Neural crest cell (in vitro differentiated cells): ENCODE data around the gene TSPY9. TPM values are rescaled to one million over a fixed set of nuclear protein-coding genes. Genes with fewer than 3 reads are reported as not detected.
"Not testable (repeated sequence)": the region's sequence is repeated elsewhere in the genome, so short reads cannot be mapped to it uniquely, and the experiment has no call there.

ENCODE experiments used
- DNase-seq: peaks from one replicate; pipeline ENCODE4 v3.0.0; 2021; ENCODE audit warnings: low read depth, mixed read lengths, low spot score
- H3K27ac Mint-ChIP-seq: one replicate; pipeline ENCODE4 v1.8.0; 2021; ENCODE audit warnings: mild to moderate bottlenecking, mixed read lengths; ENCODE audit not compliant: unreplicated experiment
- H3K27me3 Mint-ChIP-seq: 2 replicates; pipeline ENCODE4 v1.8.0; 2021; ENCODE audit warnings: low read depth, mild to moderate bottlenecking, mixed read lengths
- H3K36me3 Mint-ChIP-seq: 2 replicates; pipeline ENCODE4 v1.8.0; 2021; ENCODE audit warnings: low read depth, mild to moderate bottlenecking, mixed read lengths
- H3K4me1 Mint-ChIP-seq: 2 replicates; pipeline ENCODE4 v1.8.0; 2021; ENCODE audit warnings: mixed read lengths
- H3K4me3 Mint-ChIP-seq: one replicate; pipeline ENCODE4 v1.8.0; 2021; ENCODE audit warnings: mild to moderate bottlenecking, mixed read lengths
- H3K9me3 Mint-ChIP-seq: 2 replicates; pipeline ENCODE4 v1.8.0; 2021; ENCODE audit warnings: mixed read lengths
- long read RNA-seq: library from polyadenylated mRNA; unstranded; transcript quantifications from one replicate; pipeline ENCODE4 v2.0.0, GENCODE V29; 2020
- total RNA-seq: library from RNA; stranded (reverse); gene quantifications from 2 replicates; pipeline ENCODE4 v1.2.1, GENCODE V29; 2021

Gene TSPY9, protein sequence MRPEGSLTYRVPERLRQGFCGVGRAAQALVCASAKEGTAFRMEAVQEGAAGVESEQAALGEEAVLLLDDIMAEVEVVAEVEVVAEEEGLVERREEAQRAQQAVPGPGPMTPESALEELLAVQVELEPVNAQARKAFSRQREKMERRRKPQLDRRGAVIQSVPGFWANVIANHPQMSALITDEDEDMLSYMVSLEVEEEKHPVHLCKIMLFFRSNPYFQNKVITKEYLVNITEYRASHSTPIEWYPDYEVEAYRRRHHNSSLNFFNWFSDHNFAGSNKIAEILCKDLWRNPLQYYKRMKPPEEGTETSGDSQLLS
- total RNA-seq, result not detected in 2 replicates
- long read RNA-seq, result 0 reads

GRCh38 chrY:9486967-9487366 lies at the start of gene TSPY9:
TSPY9 (plus strand) TSS chrY:9487267; CDS start chrY:9487313, 46 bp downstream.
- not testable (repeated sequence) for H3K36me3 Mint-ChIP-seq, DNase-seq, H3K4me1 Mint-ChIP-seq, H3K9me3 Mint-ChIP-seq, H3K27me3 Mint-ChIP-seq, H3K27ac Mint-ChIP-seq, H3K4me3 Mint-ChIP-seq

GRCh38 chrY:9466655-9467054 lies 20.4 kb upstream of the TSPY9 start, which contains the start of gene TSPY1:
TSPY1 (plus strand) TSS chrY:9466955; CDS start chrY:9467001, 46 bp downstream.
- H3K36me3 Mint-ChIP-seq, H3K27me3 Mint-ChIP-seq, H3K4me3 Mint-ChIP-seq, DNase-seq, H3K4me1 Mint-ChIP-seq, H3K9me3 Mint-ChIP-seq, H3K27ac Mint-ChIP-seq: not testable (repeated sequence)

DNA sequence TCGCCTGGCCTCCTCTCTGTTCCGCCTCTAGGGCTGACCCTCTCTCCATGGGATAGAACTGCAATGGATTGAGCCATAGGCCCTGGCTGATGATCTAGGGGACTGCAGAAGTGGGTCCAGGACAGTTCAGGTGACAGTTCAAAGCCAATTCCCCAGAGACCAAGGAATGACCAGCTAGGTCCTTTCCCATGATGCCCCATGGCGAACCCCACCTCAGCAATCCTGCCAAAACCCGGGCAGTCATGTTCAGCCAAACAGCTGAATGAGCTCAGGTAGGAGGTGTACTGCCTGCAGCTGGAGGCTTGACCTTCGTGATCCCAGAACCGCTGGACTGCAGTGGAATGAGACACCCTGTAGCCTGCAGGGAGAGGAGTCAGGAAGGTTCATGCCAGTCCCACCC lies 17.3 kb downstream of the TSPY9 start:
- not testable (repeated sequence) for H3K27ac Mint-ChIP-seq, H3K27me3 Mint-ChIP-seq, H3K4me3 Mint-ChIP-seq, H3K36me3 Mint-ChIP-seq, H3K9me3 Mint-ChIP-seq, H3K4me1 Mint-ChIP-seq, DNase-seq

GRCh38 chrY:9516287-9516686 lies 29.2 kb downstream of the TSPY9 start:
- not testable (repeated sequence) for H3K27me3 Mint-ChIP-seq, H3K36me3 Mint-ChIP-seq, H3K4me1 Mint-ChIP-seq, H3K4me3 Mint-ChIP-seq, H3K27ac Mint-ChIP-seq, DNase-seq, H3K9me3 Mint-ChIP-seq

- not testable (repeated sequence) for H3K27ac Mint-ChIP-seq, H3K4me1 Mint-ChIP-seq, H3K36me3 Mint-ChIP-seq
Observed at GRCh38 chrY:9527580-9527979, 40.5 kb downstream of the TSPY9 start, which contains the start of gene TSPY10. TSPY10 (plus strand) TSS chrY:9527880; CDS start chrY:9527926, 46 bp downstream.

More at GRCh38 chrY:9527580-9527979, 40.5 kb downstream of the TSPY9 start, which contains the start of gene TSPY10:
- H3K27me3 Mint-ChIP-seq, H3K4me3 Mint-ChIP-seq, H3K9me3 Mint-ChIP-seq, DNase-seq: not testable (repeated sequence)

Other genes starting within 250 kb of the TSPY9 start
- not detected in 2 replicates for gene TSPY4, start 149.8 kb upstream of the TSPY9 start, total RNA-seq
- not detected in 2 replicates for gene TSPY8, start 129.5 kb upstream of the TSPY9 start, total RNA-seq
- not detected in 2 replicates for gene TSPY3, start 88.8 kb upstream of the TSPY9 start, total RNA-seq
- gene TSPY1, start 20.3 kb upstream of the TSPY9 start, total RNA-seq, result not detected in 2 replicates
- not detected in 2 replicates for gene TSPY10, start 40.6 kb downstream of the TSPY9 start, total RNA-seq